Esophagus mucosa (tissue), 1 donor: Measurements from ENCODE around the gene DRP2. TPM values are rescaled to one million over a fixed set of nuclear protein-coding genes. Genes with fewer than 3 reads are reported as not detected.
"Not testable (repeated sequence)": the region's sequence is repeated elsewhere in the genome, so short reads cannot be mapped to it uniquely, and the experiment has no call there.

Experiments
- ATAC-seq: fragments of 200-7000 bp; cut with Tn5 transposase; one replicate; pipeline ENCODE4 v1.9.1; 2020
- total RNA-seq: library from RNA; stranded (reverse); gene quantifications from one replicate; pipeline ENCODE4 v1.2.4, GENCODE V29; 2023
- donor health status: DM: yes; HTN: yes; CAD: no.

DRP2 gene, protein sequence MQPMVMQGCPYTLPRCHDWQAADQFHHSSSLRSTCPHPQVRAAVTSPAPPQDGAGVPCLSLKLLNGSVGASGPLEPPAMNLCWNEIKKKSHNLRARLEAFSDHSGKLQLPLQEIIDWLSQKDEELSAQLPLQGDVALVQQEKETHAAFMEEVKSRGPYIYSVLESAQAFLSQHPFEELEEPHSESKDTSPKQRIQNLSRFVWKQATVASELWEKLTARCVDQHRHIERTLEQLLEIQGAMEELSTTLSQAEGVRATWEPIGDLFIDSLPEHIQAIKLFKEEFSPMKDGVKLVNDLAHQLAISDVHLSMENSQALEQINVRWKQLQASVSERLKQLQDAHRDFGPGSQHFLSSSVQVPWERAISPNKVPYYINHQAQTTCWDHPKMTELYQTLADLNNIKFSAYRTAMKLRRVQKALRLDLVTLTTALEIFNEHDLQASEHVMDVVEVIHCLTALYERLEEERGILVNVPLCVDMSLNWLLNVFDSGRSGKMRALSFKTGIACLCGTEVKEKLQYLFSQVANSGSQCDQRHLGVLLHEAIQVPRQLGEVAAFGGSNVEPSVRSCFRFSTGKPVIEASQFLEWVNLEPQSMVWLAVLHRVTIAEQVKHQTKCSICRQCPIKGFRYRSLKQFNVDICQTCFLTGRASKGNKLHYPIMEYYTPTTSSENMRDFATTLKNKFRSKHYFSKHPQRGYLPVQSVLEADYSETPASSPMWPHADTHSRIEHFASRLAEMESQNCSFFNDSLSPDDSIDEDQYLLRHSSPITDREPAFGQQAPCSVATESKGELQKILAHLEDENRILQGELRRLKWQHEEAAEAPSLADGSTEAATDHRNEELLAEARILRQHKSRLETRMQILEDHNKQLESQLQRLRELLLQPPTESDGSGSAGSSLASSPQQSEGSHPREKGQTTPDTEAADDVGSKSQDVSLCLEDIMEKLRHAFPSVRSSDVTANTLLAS
- 0.04 TPM for total RNA-seq

DNA sequence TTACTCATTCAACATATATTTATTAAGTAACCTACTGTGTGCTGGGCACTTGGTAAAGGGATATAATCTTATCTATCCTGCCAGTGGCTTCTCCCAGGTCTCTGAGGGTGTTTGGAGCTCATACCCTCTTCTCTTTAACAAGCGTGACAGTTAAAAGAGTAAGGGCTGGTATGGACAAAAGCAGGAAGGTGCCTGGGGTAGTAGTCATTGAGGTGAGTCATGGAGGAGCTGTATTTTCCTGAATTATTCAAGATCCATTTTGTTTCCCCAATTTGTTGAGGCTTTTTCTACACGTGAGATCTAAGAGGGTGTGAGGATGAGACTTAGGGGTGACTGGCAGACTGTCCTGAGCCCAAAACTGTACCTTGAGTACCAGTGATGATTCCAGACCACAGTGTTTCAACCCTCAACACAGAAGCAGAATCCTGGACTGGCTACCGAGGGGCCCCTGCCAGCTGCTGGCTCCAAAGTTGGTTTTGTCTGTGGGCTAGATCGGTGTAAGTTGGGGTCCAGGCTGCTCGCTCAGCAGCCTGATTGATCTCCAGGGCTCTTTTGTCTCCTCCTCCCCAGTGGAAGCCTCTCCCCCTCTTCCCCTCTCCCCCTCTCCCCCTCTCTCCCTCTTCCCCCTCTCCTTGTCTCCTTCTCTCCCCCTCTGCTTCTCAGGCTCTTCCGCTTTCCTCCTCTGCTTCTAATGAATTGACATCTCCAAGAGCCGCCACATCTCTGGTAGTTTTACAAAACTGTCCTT is at the start of gene DRP2:
Gene DRP2 (plus strand): TSS at position 671 of the 748 bp plus-strand sequence. CDS start 11,862 bp downstream, outside the sequence.
- ATAC-seq: no peak

DNA sequence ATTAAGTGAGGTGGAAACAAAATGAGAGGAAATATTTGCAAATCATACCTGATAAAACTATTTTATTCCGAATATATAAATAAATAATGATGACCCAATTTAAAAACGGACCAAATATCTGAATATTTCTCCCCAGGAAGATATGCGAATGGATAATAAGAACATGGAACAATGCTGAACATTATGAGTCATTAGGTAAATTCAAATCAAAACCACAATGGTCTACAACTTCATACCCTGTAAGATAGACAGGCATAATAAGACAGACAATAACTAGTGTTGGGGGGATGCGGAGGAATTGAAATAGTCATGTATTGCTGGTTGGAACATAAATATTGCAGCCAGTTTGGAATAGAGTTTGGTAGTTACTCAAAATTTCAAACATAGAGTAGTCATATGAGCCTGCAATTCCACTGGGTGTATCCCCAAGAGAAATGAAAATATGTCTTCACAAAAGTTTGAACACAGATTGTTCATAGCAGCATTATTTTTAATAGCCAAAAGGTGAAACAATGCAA is 47.6 kb upstream of the DRP2 start:
- ATAC-seq: no peak

GRCh38 chrX:101176439-101176838 is 43.1 kb upstream of the DRP2 start:
- no peak for ATAC-seq

DNA sequence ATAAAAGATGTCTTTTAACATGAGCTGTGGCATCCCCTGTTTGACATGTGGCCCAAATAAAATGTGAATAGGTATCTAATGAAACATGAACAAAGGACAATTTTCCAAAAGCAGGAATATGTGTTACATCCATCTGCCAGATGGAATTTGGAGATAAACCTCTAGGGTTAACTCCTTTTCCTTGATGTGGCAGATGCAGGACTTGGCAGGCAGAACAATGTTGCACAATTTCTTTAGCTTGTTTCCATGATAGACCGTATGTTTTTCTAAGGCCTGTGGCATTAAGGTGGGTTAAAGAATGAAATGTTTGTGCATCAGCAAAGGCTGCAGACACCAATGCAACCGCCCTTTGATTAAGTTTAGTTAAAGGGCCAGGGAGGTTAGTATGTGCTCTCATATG is 34.7 kb upstream of the DRP2 start:
- ATAC-seq: not testable (repeated sequence)

DNA sequence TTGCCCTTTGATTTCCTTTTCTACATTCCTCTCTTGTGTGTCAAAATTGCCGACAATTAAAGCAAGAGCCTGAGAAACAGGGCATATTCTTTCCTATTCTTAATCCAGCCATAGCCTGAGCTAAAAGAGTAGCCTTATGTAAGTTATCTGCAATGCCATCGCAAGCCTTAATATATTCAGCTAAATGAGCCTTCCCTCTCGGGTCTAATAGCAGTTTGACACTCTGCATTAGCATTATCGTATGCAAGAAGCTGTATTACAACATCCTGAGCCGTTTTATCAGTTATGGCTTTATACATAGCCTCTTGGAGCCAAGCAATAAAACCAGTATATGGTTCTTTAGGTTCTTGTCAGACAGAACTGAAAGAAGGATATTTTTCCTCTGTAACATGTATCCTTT is 31.6 kb upstream of the DRP2 start:
- ATAC-seq: not testable (repeated sequence)

DNA sequence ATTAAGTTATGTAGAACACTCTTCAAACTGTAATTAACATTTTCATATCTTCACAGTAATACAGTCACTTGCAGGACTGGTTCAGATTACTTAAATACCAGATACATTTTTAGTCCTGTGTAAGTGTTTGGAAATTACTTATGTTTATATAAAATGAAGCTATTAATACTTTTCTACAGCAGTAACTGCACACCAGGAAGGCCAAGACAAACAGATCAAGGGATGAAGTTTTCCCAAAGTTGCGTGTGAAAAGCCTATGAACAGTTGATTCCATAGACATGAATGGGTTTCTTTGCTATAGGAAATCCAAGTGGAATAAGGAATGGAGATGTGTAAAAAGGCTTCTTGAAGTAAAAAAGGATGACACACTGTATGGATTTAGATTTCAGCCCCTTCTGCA is 28.9 kb upstream of the DRP2 start:
- ATAC-seq: no peak

DNA sequence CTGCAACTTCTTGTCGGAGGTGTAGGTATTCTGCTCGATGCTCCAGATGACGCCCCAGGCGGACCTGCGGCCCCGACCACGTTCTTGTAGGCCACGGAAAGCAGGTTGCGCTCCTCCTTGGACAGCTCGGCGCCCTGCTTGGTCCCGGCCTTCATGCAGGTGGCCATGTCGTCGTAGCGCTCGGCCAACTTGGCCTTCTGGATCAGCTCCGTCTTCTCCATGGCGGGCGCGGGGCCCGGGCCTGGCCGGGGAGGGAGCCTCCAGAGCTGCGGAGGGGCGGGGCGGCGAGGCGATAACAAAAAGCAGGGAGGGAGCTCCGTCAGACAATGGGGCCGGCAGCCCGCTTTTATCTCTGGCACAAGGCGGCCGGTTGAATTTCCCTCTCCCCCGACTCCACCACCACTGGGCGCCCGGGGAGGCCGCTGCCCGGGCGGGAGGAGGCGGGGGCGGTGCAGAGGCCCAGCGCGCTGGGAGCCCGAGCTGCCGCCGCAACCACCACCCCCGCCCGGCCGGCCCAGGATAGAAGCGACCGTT is 28.3 kb upstream of the DRP2 start:
- ATAC-seq: no peak

DNA sequence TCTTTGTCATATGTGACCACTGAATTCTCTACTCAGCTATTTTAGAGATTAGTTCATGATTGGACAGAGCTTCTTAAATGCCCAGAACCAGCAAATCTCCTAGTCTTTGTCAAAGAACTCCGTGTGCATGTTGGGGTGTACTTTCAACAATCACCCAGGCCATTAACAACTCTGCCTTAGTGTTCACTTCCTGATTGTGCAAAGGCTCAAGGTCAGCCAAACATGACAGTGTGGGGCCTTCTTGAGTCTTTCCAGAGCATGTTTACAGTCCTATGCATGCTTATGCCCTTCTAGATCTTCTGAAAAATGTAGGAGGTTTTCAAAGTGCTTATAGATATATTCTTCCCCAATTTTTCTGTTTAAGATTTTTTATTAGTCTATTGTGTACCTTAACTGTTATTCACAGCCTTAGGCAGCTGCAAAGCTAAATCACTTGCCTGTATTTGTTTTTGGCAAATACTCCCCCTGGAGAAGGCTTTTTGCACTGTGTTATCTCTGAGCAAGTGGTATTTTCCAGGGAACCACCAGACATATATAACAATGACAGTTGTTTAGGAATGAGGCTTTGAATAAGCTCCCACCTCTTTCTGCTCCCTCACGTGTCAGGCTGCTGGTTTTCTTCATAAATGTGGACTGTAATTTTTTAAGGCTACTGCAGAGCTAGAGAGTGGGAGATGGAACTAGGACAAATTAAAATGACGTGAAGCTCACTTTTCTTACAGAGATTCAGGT is 24.0 kb upstream of the DRP2 start:
- no peak for ATAC-seq

DNA sequence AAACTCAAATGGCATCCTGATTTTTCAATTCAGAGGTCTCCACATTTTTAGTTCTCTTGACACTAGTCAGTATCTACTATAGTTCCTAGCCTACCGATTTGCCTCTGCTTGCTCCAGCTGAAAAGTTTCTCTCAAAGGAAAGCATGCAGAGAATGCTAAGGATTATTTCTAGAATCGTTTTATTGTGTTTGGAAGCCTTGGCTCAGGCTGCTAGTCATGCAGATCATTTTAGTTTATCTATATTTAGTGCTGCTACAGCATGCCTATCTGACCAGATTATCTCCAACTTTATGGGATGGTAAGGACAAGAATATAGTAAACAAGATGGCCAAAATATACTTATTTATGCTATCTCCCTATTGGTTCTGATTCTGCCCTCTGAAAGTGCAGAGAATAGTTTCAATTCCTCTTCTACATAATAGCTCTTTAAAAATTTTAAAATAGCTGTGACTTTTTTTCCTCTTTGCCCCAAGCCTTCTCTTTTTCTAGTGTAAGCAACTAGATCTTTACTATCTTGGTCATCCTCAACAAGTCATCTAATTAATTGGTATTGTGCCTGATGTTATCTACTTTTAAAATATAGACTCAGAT is 15.7 kb upstream of the DRP2 start:
- ATAC-seq: no peak

DNA sequence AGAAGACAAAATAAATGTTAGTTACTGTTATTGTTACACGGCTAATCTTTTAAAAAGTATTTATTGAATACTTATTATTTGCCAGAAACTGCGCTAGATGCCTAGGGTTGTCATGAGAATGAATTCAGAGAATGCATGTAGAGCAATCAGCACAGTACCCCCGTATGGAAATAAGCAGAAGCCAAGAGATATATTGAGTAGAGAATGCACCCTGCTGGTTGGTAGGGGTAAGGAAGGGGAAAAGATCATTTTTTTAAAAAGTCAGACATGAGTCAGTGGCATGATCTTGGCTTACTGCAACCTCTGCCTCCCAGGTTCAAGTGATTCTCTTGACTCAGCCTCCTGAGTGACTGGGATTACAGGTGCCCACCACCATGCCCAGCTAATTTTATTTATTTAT is 13.1 kb upstream of the DRP2 start:
- ATAC-seq: peak; percentile 62

- no peak for ATAC-seq
Measured at GRCh38 chrX:101208152-101208905, 11.3 kb upstream of the DRP2 start.

DNA sequence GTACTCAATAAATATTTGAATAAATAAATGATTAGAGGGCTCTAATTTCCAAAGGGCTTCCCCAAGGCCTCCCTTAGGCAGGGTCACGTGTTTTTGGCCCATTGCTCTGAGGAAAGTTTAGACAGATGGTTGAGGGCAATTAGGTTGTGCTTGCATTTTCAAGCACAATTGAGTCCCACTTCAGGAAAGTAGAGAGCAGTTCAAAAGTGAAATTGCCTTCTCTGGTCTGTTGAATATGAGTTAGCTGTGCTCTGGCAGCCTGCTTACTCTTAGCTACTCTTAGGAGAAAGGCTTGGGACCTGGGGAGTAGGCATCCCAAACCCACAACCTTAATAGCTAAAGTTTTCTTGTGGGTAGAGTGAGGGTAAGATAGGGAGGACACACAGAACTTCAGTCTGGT is 9.0 kb upstream of the DRP2 start:
- ATAC-seq: no peak

DNA sequence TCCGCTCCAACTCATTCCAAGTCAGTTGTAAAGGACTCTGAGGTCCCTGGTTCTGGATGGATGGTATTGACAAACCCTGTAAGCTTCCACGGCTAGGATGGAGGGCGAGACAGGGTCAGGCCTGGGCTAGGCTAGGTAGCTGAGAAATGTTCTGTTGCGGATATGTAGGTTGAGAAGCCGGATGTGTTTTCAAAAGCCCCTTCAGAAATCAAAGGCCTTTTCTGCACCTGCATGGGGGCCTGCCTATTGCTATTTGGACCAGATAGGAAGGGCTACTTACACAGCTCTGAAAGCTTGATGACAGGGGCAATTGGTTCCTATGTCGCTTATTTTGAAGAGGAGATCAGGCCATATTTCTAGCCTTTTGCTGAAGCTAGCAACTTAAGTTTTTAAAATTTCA is 1.9 kb upstream of the DRP2 start:
- ATAC-seq: no peak

- no peak for ATAC-seq
Measured at GRCh38 chrX:101219864-101220346, 319 bp downstream of the DRP2 start.

- ATAC-seq: no peak
Measured at GRCh38 chrX:101220662-101221260, 1.2 kb downstream of the DRP2 start.

DNA sequence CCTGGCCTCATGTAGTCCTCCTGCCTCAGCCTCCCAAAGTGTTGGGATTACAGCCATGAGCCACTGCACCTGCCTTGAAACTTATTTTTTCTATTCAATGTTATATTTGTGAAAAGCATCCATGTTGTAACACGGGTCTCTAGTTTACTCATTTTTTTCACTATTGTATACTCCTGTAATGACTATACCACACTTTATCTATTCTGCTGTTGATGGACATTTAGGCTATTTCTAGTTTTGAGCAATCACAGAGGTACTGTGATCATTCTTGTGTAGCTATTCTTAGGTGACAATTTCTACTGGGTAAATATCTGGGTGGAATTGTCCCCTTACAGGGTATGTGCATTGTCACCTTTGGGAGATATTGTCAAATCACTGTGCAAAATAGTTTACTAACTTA is 3.6 kb downstream of the DRP2 start:
- no peak for ATAC-seq

DNA sequence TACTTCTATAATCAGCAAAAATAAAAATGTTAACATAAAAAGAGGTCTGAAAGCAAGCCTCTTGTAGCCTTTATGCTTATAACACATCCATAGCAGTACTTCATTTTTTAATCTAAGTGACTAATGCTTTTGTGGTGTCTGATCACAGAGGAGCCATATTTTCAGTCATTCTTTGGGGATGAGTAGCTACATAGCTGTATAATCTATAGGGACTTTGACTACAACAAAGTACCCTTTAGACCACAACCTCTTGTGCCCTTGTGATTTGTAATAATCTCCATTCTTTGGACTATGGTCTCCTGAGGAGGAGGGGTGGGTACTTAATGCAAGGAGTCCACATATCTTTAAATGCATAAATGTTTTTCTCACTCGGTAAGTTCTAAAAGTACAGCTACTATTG is 9.6 kb downstream of the DRP2 start:
- ATAC-seq: no peak

DNA sequence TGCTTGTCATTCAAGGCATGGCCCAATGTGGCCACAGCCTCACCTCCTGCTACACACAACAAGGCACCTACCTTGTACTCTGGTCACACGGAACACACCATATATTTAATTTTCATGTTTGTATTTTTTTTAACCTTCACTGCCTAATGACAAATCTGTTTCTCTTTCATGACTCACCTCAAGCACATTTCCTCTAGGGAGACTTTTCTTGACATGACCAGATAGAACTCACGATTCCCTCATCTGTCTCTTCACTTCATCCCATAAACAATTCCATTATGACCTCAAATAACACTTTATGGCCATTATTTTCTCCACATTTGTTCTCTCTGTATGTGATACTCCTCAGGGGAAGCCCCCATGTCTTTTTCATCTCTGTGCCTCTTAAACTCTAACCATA is 11.1 kb downstream of the DRP2 start:
- ATAC-seq: no peak

DNA sequence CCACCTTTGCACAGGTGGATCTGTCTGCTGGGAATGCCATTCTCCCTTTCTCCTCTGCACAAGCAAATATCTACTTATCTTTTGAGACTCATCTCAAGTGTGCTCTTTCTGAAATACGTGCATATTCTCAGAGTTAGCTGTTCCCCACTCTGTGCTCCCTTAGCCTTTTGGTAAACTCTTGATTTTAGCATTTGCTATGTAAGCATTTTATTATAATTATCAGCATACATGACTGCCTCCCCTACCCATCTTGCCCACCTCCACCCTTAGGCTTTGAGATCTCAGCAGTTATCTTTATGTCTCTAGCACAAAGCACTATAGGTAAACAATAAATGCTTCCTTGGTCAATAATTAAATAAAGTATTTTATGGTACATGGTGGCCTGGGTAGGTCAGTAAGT is 11.5 kb downstream of the DRP2 start:
- no peak for ATAC-seq

DNA sequence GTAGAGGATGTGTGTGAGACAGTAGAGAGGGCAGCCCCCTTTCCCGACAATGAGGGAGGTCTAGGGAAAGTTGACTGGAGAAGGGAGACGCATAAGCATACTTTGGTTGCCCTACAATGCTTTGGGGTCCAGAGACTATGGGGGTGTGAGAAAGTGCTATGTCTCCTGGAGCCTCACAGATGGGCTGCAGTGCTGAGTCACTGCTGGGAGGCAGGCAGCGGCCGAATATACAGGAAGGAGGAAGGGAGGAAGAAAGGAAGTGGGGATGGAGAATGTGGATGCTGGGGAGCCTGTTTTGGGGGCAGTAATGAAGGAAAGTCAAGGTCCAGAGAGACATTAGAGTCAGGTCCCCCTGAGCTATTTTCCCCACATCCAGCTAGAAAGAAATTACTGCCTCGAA is 12.7 kb downstream of the DRP2 start:
- ATAC-seq: no peak
